MM.1S (cell line): ENCODE measurements around the gene HECW1.

Experiments used
- DNase-seq: peaks from one replicate; pipeline ENCODE4 v3.0.0-alpha.2; 2015
- H2AFZ ChIP-seq: fragments of 300-600 bp; sonication (generic); 2 replicates; pipeline ENCODE4 v1.6.0; 2016; ENCODE audit warnings: antibody characterized with exemption, low read length
- H3F3A ChIP-seq: fragments of 300-600 bp; sonication (generic); 2 replicates; pipeline ENCODE4 v1.6.1; 2016; ENCODE audit warnings: mild to moderate bottlenecking, antibody characterized with exemption, low read length, moderate library complexity, mixed read lengths; ENCODE audit not compliant: insufficient read depth
- H3K27ac ChIP-seq: fragments of 300-600 bp; sonication (generic); 2 replicates; pipeline ENCODE4 v1.5.1; 2016; ENCODE audit warnings: mild to moderate bottlenecking, low read length
- H3K27me3 ChIP-seq: fragments of 300-600 bp; sonication (generic); replicated peaks from 2 replicates; pipeline ENCODE4 v1.6.0; 2016; ENCODE audit warnings: low read length; ENCODE audit not compliant: insufficient read depth
- H3K36me3 ChIP-seq: fragments of 300-600 bp; sonication (generic); replicated peaks from 2 replicates; pipeline ENCODE4 v1.6.1; 2016; ENCODE audit warnings: mild to moderate bottlenecking, low read length, mixed read lengths; ENCODE audit not compliant: insufficient read depth
- H3K4me1 ChIP-seq: fragments of 300-600 bp; sonication (generic); 2 replicates; pipeline ENCODE4 v1.6.1; 2016; ENCODE audit warnings: low read length, mixed read lengths
- H3K4me2 ChIP-seq: fragments of 300-600 bp; sonication (generic); 2 replicates; pipeline ENCODE4 v1.6.0; 2016; ENCODE audit warnings: low read depth, low read length
- H3K4me3 ChIP-seq: fragments of 300-600 bp; sonication (generic); 2 replicates; pipeline ENCODE4 v1.5.1; 2016; ENCODE audit warnings: low read length, mixed read lengths
- H3K79me2 ChIP-seq: fragments of 300-600 bp; sonication (generic); 2 replicates; pipeline ENCODE4 v1.6.1; 2016; ENCODE audit warnings: mixed run types, low read length, mixed read lengths
- H3K9ac ChIP-seq: fragments of 300-600 bp; sonication (generic); 2 replicates; pipeline ENCODE4 v1.6.1; 2016; ENCODE audit warnings: low read length, mixed read lengths
- H3K9me2 ChIP-seq: fragments of 300-600 bp; sonication (generic); replicated peaks from 2 replicates; pipeline ENCODE4 v1.6.1; 2016; ENCODE audit warnings: mild to moderate bottlenecking, low read length, mixed read lengths; ENCODE audit not compliant: insufficient read depth
- H3K9me3 ChIP-seq: fragments of 300-600 bp; sonication (generic); replicated peaks from 2 replicates; pipeline ENCODE4 v1.6.1; 2016; ENCODE audit warnings: mild to moderate bottlenecking, low read length, mixed read lengths; ENCODE audit not compliant: insufficient read depth
- H4K20me1 ChIP-seq: fragments of 300-600 bp; sonication (generic); 2 replicates; pipeline ENCODE4 v1.6.1; 2016; ENCODE audit warnings: mild to moderate bottlenecking, low read length, moderate library complexity, mixed read lengths; ENCODE audit not compliant: insufficient read depth
- CTCF ChIP-seq: fragments of 300-600 bp; sonication (generic); IDR thresholded peaks from 2 replicates; pipeline ENCODE4 v1.5.1; 2016; ENCODE audit warnings: antibody characterized with exemption, low read length, mixed read lengths
- EZH2 ChIP-seq: fragments of 300-600 bp; sonication (generic); optimal IDR thresholded peaks from 2 replicates; pipeline ENCODE3; 2017; ENCODE audit warnings: low read depth, mild to moderate bottlenecking, antibody characterized with exemption, low read length, mixed read lengths
- EZH2phosphoT487 ChIP-seq: fragments of 300-600 bp; sonication (generic); IDR thresholded peaks from 2 replicates; pipeline ENCODE4 v1.6.1; 2018; ENCODE audit warnings: antibody characterized with exemption, low read length

Gene HECW1

DNA sequence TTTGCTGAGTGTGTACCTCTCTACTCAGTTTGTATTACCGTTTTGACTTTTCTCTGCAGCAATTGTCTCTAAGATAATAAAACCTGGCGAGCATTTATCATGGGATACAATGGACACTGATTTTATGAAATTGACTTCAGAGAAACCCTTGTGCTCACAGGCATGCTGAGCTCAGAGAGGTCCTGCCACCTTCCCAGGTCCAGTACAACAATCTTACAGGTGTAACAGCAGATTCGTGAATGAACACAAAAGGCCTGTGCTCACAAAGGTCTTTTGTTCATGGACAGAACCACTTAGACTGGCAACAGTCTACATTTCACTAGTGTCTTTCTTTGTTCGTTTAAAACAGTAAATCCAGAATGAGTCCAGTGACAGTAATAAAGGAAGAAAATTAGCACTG lies 43.2 kb downstream of the HECW1 start:
- Histone ChIP-seq H3K4me1 (no peaks in the 10 kb centered on the region), H3K9ac (no peak overlapping the region), H3K36me3 (no peaks in the 10 kb centered on the region), H2AFZ (no peak overlapping the region), H3F3A (no peaks in the 10 kb centered on the region), H3K4me2 (no peak overlapping the region), H4K20me1 (no peaks in the 10 kb centered on the region), H3K79me2 (no peaks in the 10 kb centered on the region), H3K27ac (no peak overlapping the region), H3K9me3 (no peaks in the 10 kb centered on the region), H3K4me3 (no peak overlapping the region), H3K9me2 (no peaks in the 10 kb centered on the region), H3K27me3 (no peaks in the 10 kb centered on the region)
- no peak for DNase-seq
- no peak for TF ChIP-seq CTCF
- TF ChIP-seq EZH2, result no peak
- no peak for TF ChIP-seq EZH2phosphoT487

- H4K20me1 ChIP-seq, result no peaks in the 10 kb centered on the region
- H3K4me3 ChIP-seq, result no peak overlapping the region
- no peaks in the 10 kb centered on the region for H3K27me3 ChIP-seq
- no peaks in the 10 kb centered on the region for H3K36me3 ChIP-seq
- no peak overlapping the region for H3K27ac ChIP-seq
- H3K79me2 ChIP-seq, result no peaks in the 10 kb centered on the region
- H3F3A ChIP-seq, result no peaks in the 10 kb centered on the region
- no peaks in the 10 kb centered on the region for H3K9me3 ChIP-seq
- H3K9ac ChIP-seq, result no peak overlapping the region
- H3K4me1 ChIP-seq, result peaks cover 11% of the 10 kb centered on the region
- H3K9me2 ChIP-seq, result no peaks in the 10 kb centered on the region
- no peak for DNase-seq
- no peak overlapping the region for H3K4me2 ChIP-seq
- TF ChIP-seq EZH2 (no peak), EZH2phosphoT487 (no peak), CTCF (no peak)
- H2AFZ ChIP-seq, result no peak overlapping the region
These were observed 51.4 kb downstream of the HECW1 start for GRCh38 chr7:43163885-43164284.

DNA sequence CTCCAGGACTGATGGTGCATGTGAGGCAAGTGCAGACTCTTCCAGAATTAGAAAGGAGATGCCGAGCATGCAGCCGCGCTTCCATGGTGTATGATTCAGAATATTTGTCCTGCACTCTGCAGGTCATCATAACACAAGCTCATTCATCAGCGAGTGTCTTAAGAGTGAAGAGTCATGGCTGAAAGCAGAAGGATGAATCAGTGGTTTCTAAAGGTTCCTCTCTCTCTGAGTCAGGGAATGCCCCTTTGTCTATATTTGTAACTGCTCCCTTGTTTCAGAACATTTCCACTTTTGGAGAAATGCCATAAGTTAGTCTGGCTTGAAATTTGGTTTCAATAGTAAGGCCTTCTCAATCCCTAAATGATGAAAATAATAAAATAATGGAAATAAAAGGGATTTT lies 52.3 kb downstream of the HECW1 start:
- Histone ChIP-seq H3K36me3 (no peaks in the 10 kb centered on the region), H3K4me2 (no peak overlapping the region), H3K4me1 (peaks cover 11% of the 10 kb centered on the region), H3K27ac (no peak overlapping the region), H3K4me3 (no peak overlapping the region), H3F3A (no peaks in the 10 kb centered on the region), H2AFZ (no peak overlapping the region), H3K9me3 (no peaks in the 10 kb centered on the region), H3K27me3 (no peaks in the 10 kb centered on the region), H3K9ac (no peak overlapping the region), H4K20me1 (no peaks in the 10 kb centered on the region), H3K9me2 (no peaks in the 10 kb centered on the region), H3K79me2 (no peaks in the 10 kb centered on the region)
- no peak for TF ChIP-seq EZH2
- TF ChIP-seq EZH2phosphoT487, result no peak
- no peak for TF ChIP-seq CTCF
- no peak for DNase-seq
